Measurements from ENCODE around the gene TMEM201.

DNA sequence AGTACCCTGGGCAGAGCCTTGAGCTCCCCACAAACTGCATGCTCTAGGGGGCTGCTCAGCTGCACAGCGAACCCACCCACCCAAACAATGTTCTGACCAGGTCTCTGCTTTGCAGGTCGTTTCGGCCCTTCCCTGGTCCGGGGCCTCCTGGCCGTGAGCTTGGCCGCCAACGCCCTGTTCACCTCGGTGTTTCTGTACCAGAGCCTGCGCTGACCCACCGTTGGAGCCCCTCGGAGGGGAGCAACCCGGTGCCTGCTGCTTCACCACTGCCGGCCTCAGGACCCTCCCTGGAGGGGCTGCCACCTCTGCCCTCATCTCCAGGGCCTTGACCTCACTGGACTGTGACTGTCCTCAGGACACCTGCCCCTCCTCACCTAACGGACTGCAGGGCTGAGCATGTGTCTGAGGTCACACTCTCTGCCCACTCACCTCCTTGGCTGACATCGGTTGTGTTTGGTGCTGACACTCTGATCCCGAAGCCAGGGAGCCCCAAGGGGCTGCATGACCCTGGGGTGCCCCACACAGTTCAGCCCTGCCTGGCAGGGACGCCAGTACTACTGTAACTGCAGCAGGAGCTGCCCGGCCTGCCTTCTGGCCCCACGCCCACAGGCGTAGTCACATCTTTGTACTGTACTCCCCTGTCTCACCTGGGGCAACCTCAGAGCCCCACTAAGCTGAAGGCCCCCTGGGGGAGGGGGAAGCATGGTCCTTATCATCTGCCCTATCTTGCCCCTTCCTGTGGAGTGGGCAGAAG lies 24.3 kb downstream of the TMEM201 start:
- TF ChIP-seq, protein P1, sequence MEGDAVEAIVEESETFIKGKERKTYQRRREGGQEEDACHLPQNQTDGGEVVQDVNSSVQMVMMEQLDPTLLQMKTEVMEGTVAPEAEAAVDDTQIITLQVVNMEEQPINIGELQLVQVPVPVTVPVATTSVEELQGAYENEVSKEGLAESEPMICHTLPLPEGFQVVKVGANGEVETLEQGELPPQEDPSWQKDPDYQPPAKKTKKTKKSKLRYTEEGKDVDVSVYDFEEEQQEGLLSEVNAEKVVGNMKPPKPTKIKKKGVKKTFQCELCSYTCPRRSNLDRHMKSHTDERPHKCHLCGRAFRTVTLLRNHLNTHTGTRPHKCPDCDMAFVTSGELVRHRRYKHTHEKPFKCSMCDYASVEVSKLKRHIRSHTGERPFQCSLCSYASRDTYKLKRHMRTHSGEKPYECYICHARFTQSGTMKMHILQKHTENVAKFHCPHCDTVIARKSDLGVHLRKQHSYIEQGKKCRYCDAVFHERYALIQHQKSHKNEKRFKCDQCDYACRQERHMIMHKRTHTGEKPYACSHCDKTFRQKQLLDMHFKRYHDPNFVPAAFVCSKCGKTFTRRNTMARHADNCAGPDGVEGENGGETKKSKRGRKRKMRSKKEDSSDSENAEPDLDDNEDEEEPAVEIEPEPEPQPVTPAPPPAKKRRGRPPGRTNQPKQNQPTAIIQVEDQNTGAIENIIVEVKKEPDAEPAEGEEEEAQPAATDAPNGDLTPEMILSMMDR (IDR thresholded peaks at IDR 0.05): no peak
- no peak for TF ChIP-seq POLR2A (IDR thresholded peaks at IDR 0.05)

Data from Peyer's patch (tissue), 4 donors.